Measurements from ENCODE around the gene ANGPTL2.

The ANGPTL2 gene

DNA sequence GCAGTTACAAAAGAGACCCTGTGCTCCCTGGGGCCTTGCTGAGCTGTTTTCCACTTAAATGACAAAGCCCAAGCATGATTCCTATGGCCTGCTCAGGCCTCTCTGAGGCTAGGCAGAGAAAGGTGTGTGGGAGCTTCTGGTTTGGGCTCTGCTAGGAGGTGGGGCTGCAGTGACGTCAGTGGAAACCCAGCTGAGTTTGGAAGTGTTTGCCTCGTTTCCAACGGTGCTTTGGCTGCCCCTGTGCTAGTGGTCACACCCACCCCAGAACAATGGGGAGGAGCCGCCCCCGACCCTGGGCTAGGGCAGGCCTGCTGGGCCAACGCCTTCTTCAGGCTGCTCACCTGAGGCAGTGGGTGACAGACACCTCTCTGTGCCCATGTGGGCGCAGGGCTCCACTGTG, 10.4 kb downstream of the ANGPTL2 start:
- TF ChIP-seq TAF1 (IDR thresholded peaks at IDR 0.05; ENCODE audit: borderline replicate concordance, insufficient read depth, low read length) (no peak), SIN3A (IDR thresholded peaks at IDR 0.05; ENCODE audit: borderline replicate concordance, insufficient read depth, low read length) (no peak), POLR2AphosphoS5 (IDR thresholded peaks at IDR 0.05; ENCODE audit: low read depth, low read length) (no peak)

DNA sequence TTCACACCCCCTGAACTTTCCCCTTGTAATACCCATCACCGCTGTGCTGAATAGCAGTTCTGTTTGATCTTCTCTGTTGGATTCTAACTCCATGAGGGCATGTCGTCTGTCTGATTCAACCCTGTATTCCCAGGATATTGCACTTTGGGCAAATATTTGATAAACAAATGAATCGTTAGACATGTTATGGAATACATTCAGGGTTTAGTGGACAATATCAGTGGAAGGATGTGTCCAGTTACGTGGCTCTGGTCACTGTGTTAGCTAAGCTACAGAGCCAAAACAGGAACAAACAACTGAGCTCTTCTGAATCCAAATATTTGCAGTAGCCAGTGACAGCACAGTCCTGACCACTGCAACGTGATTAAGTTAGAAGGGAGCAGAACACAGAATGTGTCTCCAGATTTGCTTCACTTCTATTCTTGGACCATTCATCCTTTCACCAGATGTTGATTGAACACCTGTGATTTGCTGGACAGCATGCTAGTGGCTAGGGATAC, 13.2 kb downstream of the ANGPTL2 start:
- TF ChIP-seq SIN3A (IDR thresholded peaks at IDR 0.05; ENCODE audit: borderline replicate concordance, insufficient read depth, low read length) = no peak
- TF ChIP-seq FOXP2 (optimal IDR thresholded peaks at IDR 0.05; ENCODE audit: borderline replicate concordance, extremely low read depth, extremely low read length, insufficient read depth) = no peak

- TF ChIP-seq FOXP2 (optimal IDR thresholded peaks at IDR 0.05; ENCODE audit: borderline replicate concordance, extremely low read depth, extremely low read length, insufficient read depth) = no peak
- TF ChIP-seq, protein P1, sequence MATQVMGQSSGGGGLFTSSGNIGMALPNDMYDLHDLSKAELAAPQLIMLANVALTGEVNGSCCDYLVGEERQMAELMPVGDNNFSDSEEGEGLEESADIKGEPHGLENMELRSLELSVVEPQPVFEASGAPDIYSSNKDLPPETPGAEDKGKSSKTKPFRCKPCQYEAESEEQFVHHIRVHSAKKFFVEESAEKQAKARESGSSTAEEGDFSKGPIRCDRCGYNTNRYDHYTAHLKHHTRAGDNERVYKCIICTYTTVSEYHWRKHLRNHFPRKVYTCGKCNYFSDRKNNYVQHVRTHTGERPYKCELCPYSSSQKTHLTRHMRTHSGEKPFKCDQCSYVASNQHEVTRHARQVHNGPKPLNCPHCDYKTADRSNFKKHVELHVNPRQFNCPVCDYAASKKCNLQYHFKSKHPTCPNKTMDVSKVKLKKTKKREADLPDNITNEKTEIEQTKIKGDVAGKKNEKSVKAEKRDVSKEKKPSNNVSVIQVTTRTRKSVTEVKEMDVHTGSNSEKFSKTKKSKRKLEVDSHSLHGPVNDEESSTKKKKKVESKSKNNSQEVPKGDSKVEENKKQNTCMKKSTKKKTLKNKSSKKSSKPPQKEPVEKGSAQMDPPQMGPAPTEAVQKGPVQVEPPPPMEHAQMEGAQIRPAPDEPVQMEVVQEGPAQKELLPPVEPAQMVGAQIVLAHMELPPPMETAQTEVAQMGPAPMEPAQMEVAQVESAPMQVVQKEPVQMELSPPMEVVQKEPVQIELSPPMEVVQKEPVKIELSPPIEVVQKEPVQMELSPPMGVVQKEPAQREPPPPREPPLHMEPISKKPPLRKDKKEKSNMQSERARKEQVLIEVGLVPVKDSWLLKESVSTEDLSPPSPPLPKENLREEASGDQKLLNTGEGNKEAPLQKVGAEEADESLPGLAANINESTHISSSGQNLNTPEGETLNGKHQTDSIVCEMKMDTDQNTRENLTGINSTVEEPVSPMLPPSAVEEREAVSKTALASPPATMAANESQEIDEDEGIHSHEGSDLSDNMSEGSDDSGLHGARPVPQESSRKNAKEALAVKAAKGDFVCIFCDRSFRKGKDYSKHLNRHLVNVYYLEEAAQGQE (IDR thresholded peaks at IDR 0.05; ENCODE audit: insufficient read depth in 1 of 2, low read depth in 2 of 2, low read length in 2 of 2) = no peak
Measured at GRCh38 chr9:127107929-127108876, 14.2 kb downstream of the ANGPTL2 start.

DNA sequence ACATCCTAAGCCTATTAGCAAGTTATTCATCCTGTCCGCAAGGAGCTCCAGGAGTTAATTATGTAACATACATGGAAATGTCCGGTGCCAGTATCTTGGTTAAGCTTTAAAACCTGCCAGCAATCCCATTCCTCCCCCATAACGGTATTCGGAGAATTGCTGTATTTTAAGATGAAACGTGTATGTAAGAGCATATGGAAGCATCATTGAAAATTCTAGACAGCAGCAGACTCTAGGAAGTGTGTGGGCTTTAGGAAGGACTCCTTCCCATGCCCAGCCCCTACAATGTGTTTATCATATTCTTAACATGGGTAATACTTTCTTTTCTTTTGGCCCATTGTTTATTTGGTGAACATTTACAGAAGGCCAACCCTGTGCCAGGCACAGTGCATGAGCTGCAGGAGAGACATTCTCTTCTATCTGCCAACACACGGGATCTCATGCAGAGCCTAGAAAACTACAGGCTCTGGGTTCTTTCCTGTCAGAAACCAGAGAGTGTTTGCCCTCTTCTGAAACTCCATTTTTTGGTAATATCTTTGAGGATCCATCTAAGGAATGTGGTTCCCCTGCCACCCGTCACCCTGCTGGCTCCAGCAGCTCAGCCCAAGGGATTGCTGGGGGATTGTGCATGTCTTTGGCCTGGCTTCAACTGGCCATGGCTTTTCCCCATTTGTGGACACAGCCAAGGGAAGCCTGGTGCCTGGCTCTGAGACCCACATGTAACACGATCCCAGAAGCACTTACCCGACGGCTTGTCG, 15.1 kb downstream of the ANGPTL2 start:
- TF ChIP-seq, protein P1 (IDR thresholded peaks at IDR 0.05; ENCODE audit: insufficient read depth in 1 of 2, low read depth in 2 of 2, low read length in 2 of 2) = no peak
- TF ChIP-seq POLR2AphosphoS5 (IDR thresholded peaks at IDR 0.05; ENCODE audit: low read depth, low read length) = no peak
- no peak for TF ChIP-seq FOXP2 (optimal IDR thresholded peaks at IDR 0.05; ENCODE audit: borderline replicate concordance, extremely low read depth, extremely low read length, insufficient read depth)
- TF ChIP-seq TAF1 (IDR thresholded peaks at IDR 0.05; ENCODE audit: borderline replicate concordance, insufficient read depth, low read length) = no peak
- TF ChIP-seq SIN3A (IDR thresholded peaks at IDR 0.05; ENCODE audit: borderline replicate concordance, insufficient read depth, low read length) = no peak

DNA sequence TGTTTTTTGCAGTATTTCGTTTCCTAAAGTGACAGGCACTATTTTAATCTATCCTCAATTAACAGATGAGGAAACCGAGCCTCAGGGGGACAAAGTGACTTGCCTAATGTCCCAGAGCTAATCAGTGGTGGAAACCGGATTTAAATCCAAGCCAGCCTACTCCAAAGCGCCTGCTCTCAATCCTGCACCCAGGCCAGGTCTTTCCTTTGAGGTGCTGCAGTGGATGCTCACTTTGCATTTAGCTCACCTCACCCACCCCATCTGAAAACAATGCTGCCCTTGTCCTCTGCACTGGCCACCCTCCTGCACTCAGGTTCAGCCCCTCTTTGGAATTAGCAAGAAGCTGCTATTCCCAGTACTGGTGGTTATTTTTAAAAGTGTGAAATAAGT, 16.0 kb downstream of the ANGPTL2 start:
- TF ChIP-seq, protein P1 (IDR thresholded peaks at IDR 0.05; ENCODE audit: insufficient read depth in 1 of 2, low read depth in 2 of 2, low read length in 2 of 2) = no peak

DNA sequence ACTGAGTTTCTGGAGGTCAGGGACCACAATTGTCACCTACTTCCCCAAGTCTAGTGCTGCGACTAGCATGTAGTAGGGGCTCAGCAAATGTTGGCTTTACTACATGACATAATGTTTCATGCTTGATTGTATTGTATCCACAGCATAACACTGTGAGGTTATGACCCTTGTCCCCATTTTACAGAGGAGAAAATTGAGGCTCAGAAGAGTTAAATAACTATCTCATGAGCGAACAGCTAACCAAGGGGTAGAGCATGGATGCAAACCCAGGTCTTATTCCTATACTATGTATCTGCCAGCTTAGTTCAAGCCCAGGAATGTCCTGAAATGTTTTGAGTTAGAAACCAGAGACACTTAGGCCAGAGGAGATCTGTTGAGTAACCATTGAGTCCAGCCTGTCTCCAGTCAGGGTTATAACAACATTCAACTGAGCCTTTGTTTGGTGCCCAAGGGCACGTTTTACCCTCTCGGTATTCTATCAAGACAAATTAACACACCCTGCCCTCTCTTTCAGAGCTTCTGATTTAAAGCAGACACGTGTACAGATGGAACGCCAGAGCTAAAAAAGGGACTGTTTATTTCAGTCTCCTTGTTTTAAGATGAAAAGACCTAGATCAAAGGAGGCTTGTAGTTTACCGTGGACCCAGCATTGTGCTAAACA, 16.5 kb downstream of the ANGPTL2 start:
- TF ChIP-seq SIN3A (IDR thresholded peaks at IDR 0.05; ENCODE audit: borderline replicate concordance, insufficient read depth, low read length) = no peak
- TF ChIP-seq POLR2AphosphoS5 (IDR thresholded peaks at IDR 0.05; ENCODE audit: low read depth, low read length) = no peak
- no peak for TF ChIP-seq FOXP2 (optimal IDR thresholded peaks at IDR 0.05; ENCODE audit: borderline replicate concordance, extremely low read depth, extremely low read length, insufficient read depth)
- TF ChIP-seq, protein P1 (IDR thresholded peaks at IDR 0.05; ENCODE audit: insufficient read depth in 1 of 2, low read depth in 2 of 2, low read length in 2 of 2) = no peak
- TF ChIP-seq TAF1 (IDR thresholded peaks at IDR 0.05; ENCODE audit: borderline replicate concordance, insufficient read depth, low read length) = no peak

All from PFSK-1 (cell line).